ENCODE results near the gene LHFPL5. TPM values are rescaled to one million over a fixed set of nuclear protein-coding genes. Genes with fewer than 3 reads are reported as not detected.

Gene LHFPL5
- total RNA-seq, 1 experiment from 2014 or later: 0.71 TPM

GRCh38 chr6:35757456-35758123 is 47.6 kb upstream of the LHFPL5 start:
- no peak overlapping the region for H3K9ac ChIP-seq (ENCODE audit: low read length)
- POLR2A ChIA-PET: interaction anchor here (0.6 to 1.1 kb wide), 3 partner anchors 11 to 1056 kb away, joined by 3 to 4 read pairs (median 3); no protein-coding TSS in a partner anchor
- DNase-seq (ENCODE audit: low read depth, low spot score): peak; percentile 71
- TF ChIP-seq RAD21 (IDR thresholded peaks at IDR 0.05; ENCODE audit: low read depth): peak; percentile 65
- TF ChIP-seq POLR2A (IDR thresholded peaks at IDR 0.05; ENCODE audit: borderline replicate concordance, extremely low read depth, insufficient read depth, insufficient read length): no peak
- no peak for TF ChIP-seq EGR1 (IDR thresholded peaks at IDR 0.05; ENCODE audit: low read depth)
- TF ChIP-seq SRF (IDR thresholded peaks at IDR 0.05; ENCODE audit: low read depth): no peak
- peak; percentile 49 to 86 (median 79); a peak in 5 of 6 replicates for TF ChIP-seq CTCF (IDR thresholded peaks at IDR 0.05 in 2 of 3, conservative IDR thresholded peaks at IDR 0.05 in 1 of 3; ENCODE audit: borderline replicate concordance in 1 of 3, insufficient read depth in 1 of 3, low read depth in 2 of 3, low read length in 2 of 3)
- intact Hi-C loops (cut with micrococcal nuclease): loop anchor here (5.0 kb wide), 2 partner anchors 175 to 235 kb away; no protein-coding TSS in a partner anchor
- no TSS peak for BruUV-seq (replicated peaks)
- peak; percentile 94 for ATAC-seq
- no peak overlapping the region for H3K4me2 ChIP-seq (ENCODE audit: low read length)
- no peak overlapping the region for H3K27ac ChIP-seq (ENCODE audit: low read depth, low read length)
- peaks cover 0 to 13% of the 10 kb centered on the region in 2 experiments; a peak in 1 of 4 replicates for H3K4me1 ChIP-seq (ENCODE audit: control insufficient read depth in 1 of 2, insufficient read depth in 2 of 2, low read length in 2 of 2)
- CTCF ChIA-PET: interaction anchor here (1.0 to 2.0 kb wide), 9 partner anchors 9 to 234 kb away, joined by 3 to 12 read pairs (median 6); partner anchors contain the start of gene ARMC12
- H3K36me3 ChIP-seq (ENCODE audit: control insufficient read depth in 1 of 2, insufficient read depth in 2 of 2, low read length in 2 of 2): no peaks in the 10 kb centered on the region
- no peaks in the 10 kb centered on the region for H4K20me1 ChIP-seq (ENCODE audit: insufficient read depth)
- H2AFZ ChIP-seq (ENCODE audit: low read depth, low read length, poor library complexity, severe bottlenecking): peak overlapping the region; percentile 56
- no peaks in the 10 kb centered on the region for H3K9me3 ChIP-seq (ENCODE audit: control insufficient read depth in 1 of 2, insufficient read depth in 1 of 2, low read depth in 1 of 2, low read length in 2 of 2)
- RAD21 ChIA-PET (ENCODE audit: low non-redundant PET in 1 of 2, low total read pairs in 2 of 2, uncharacterized antibody in 2 of 2, unreplicated experiment in 2 of 2): interaction anchor here in 1 of 2 experiments (0.6 kb wide), 1 partner anchor 235 kb away, joined by 5 read pairs; no protein-coding TSS in a partner anchor
- no peaks in the 10 kb centered on the region for H3K9me2 ChIP-seq (ENCODE audit: insufficient read depth)
- H3K79me2 ChIP-seq (ENCODE audit: insufficient read depth, low read length): no peaks in the 10 kb centered on the region
- H3K27me3 ChIP-seq (ENCODE audit: insufficient read depth, low read length): no peaks in the 10 kb centered on the region
- no peak overlapping the region for H3K4me3 ChIP-seq (replicated peaks in 1 of 2; ENCODE audit: low read depth in 1 of 2, low read length in 2 of 2)

GRCh38 chr6:35759426-35759825 is 45.7 kb upstream of the LHFPL5 start:
- H3K9me2 ChIP-seq (ENCODE audit: insufficient read depth): no peaks in the 10 kb centered on the region
- H3K4me3 ChIP-seq (replicated peaks in 1 of 2; ENCODE audit: low read depth in 1 of 2, low read length in 2 of 2): no peak overlapping the region
- H3K27me3 ChIP-seq (ENCODE audit: insufficient read depth, low read length): 0 out of 2 replicates have a peak, but pooled peaks cover 13% of the 10 kb centered on the region
- no peaks in the 10 kb centered on the region for H3K79me2 ChIP-seq (ENCODE audit: insufficient read depth, low read length)
- ChIA-PET POLR2A (interaction anchor here (0.6 kb wide), 1 partner anchor 140 kb away, joined by 3 read pairs; no protein-coding TSS in a partner anchor), CTCF (interaction anchor here (0.9 kb wide), 1 partner anchor 237 kb away, joined by 5 read pairs; no protein-coding TSS in a partner anchor), RAD21 (ENCODE audit: low non-redundant PET in 1 of 2, low total read pairs in 2 of 2, uncharacterized antibody in 2 of 2, unreplicated experiment in 2 of 2) (no interaction called here)
- ATAC-seq (no peak), DNase-seq (ENCODE audit: low read depth, low spot score) (no peak)
- H3K27ac ChIP-seq (ENCODE audit: low read depth, low read length): no peak overlapping the region
- H4K20me1 ChIP-seq (ENCODE audit: insufficient read depth): no peaks in the 10 kb centered on the region
- no peaks in the 10 kb centered on the region for H3K36me3 ChIP-seq (ENCODE audit: control insufficient read depth in 1 of 2, insufficient read depth in 2 of 2, low read length in 2 of 2)
- no peak overlapping the region for H3K9ac ChIP-seq (ENCODE audit: low read length)
- no peaks in the 10 kb centered on the region for H3K9me3 ChIP-seq (ENCODE audit: control insufficient read depth in 1 of 2, insufficient read depth in 1 of 2, low read depth in 1 of 2, low read length in 2 of 2)
- BruUV-seq (replicated peaks): no TSS peak
- intact Hi-C loops (cut with micrococcal nuclease): loop anchor here (5.0 kb wide), 2 partner anchors 177 to 237 kb away; no protein-coding TSS in a partner anchor
- H3K4me1 ChIP-seq (ENCODE audit: control insufficient read depth in 1 of 2, insufficient read depth in 2 of 2, low read length in 2 of 2): peaks cover 0 to 11% of the 10 kb centered on the region in 2 experiments; a peak in 1 of 4 replicates
- no peak overlapping the region for H3K4me2 ChIP-seq (ENCODE audit: low read length)
- no peak overlapping the region for H2AFZ ChIP-seq (ENCODE audit: low read depth, low read length, poor library complexity, severe bottlenecking)
- TF ChIP-seq JUND (IDR thresholded peaks at IDR 0.05) (no peak), SIN3A (IDR thresholded peaks at IDR 0.05; ENCODE audit: low read depth) (no peak), CBX3 (IDR thresholded peaks at IDR 0.05; ENCODE audit: low read depth) (no peak), REST (IDR thresholded peaks at IDR 0.05; ENCODE audit: low read depth) (no peak), POLR2A (IDR thresholded peaks at IDR 0.05; ENCODE audit: borderline replicate concordance, extremely low read depth, insufficient read depth, insufficient read length) (no peak), TCF7L2 (IDR thresholded peaks at IDR 0.05; ENCODE audit: borderline replicate concordance, extremely low read depth, insufficient read depth, insufficient read length) (no peak), ELF1 (IDR thresholded peaks at IDR 0.05; ENCODE audit: borderline replicate concordance, low read depth) (no peak), YY1 (IDR thresholded peaks at IDR 0.05; ENCODE audit: extremely low read depth, insufficient replicate concordance, low read depth, low read length) (no peak), ATF3 (IDR thresholded peaks at IDR 0.05) (no peak)
